HG03457 (cell line): ENCODE data around the gene TMEM183A.

Source experiments
- ATAC-seq: cut with Tn5 transposase; IDR thresholded peaks from one replicate; pipeline ENCODE4 v1.9.1; 2021; ENCODE audit warnings: moderate number of reproducible peaks; ENCODE audit not compliant: unreplicated experiment

Gene TMEM183A

DNA sequence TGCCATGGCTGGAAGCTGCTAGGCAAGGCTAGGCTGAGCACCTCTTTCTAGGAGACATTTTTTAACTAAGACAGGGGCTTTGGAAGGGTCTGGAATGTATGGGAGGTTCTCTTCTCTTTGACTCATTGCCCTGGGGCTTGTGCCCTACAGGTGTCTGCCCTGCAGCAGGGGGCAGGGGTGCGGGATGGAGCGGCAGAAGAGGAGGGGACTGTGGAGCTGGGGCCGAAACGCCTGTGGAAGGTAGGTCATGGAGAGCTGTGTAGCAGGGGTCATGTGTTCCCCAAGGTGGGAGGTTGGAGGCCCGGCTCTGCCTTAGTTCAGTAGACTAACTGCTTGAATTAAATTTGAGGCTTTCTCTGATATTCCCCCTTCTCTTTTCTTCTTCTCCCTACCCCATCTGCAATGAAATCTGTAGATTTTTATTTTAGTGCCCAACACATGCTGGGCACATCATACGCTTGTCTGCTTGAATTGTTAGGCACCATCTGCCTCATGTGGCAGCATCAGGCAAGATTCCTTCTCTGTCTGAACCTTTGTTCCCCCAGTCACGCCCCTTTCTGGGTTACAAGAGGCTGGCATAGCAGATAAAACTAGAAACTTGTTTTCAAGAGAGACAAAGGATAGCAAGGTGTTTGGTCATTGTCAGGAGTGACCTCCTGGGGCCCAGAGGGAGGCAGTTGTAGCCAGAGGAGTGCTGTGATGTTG, 37.5 kb downstream of the TMEM183A start:
- ATAC-seq = no peak

DNA sequence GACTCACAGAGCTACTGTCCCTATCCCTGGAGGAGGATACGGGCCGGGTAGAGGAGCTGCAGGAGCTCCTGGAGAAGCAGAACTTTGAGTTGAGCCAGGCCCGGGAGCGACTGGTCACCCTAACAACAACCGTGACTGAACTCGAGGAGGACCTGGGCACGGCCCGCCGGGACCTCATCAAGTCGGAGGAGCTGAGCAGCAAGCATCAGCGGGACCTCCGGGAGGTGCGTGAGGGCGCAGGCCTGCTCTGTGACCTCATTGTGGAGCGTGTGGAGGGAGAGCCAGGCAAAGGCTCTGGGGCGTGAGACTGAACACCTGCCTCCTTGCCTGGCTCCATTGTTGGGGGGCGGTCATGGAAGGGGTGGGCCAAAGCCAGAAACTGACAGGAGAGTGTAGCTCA, 38.2 kb downstream of the TMEM183A start:
- no peak for ATAC-seq

DNA sequence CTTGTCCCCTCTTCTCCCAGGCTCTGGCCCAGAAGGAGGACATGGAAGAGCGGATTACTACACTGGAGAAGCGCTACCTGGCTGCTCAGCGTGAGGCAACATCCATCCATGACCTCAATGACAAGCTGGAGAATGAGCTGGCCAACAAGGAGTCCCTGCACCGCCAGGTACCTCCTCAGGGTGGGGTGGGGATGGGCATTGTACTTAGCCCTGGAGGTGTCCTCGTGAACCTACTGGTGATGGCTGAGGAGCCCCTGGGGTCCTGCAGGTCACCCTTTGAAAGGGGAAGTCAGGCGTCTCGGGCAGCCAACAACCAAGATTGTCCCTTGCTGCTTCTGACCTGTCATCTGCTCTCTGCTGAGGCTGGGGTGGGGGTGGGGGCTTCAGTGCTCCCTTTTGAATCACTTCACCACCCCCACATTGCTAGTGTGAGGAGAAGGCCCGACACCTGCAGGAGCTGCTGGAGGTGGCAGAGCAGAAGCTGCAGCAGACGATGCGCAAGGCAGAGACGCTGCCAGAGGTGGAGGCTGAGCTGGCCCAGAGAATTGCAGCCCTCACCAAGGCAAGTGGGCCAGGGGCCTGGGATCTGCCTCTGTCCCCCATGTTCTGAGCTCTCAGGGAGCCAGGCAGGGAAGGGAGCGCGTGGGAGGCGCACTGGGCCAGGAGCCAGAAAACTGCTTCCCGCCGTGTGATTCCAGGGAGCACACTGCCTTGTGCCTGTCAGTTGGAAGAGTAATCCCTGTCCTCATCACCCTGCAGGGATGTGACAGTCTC, 38.8 kb downstream of the TMEM183A start:
- no peak for ATAC-seq

DNA sequence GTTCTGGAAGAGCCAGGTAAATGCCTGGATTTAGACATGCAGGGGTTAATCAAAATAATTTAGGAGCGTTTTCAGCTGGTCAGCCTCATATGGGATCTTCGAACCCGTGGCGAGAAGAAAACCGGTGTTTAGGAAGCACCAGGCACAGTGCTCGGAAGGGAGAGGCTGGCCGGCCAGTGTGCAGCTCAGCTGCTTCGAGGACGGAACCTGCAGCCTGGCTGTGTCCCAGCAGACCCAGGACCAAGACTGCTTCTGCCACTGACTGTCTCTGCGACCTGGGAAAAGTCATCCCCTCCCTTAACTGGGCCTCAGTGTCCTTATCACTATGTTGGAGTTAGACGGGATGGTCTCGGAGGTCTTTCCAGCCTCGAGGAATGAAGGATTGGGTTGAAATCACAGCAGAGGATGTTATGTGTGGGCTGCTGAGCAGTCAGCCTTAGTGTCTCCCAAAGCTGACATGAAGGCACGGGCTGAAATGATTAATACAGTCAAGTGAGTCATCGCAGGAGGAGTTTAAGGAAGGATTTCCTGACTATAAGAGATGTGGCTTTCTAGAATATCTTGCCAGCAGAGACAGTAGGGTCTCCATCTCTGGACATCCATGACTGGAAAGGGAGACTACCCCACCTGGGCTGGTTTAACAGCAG, 39.9 kb downstream of the TMEM183A start:
- no peak for ATAC-seq

DNA sequence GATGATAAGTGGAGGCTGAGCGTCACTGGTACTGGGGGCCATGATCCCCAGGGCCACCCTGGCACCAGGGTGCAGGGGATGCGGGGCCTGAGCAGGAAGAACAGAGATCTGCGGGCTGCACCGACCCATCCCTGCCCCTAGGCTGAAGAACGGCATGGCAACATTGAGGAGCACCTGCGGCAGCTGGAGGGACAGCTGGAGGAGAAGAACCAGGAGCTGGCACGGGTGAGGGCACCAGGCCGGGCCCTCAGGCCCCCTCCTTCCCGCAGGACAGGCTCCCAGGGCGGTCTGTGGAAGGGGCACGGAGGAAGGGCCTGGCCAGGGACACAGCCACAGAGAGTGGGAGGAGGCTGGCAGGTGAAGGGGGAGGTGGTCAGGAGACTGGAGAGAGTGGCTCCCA, 40.9 kb downstream of the TMEM183A start:
- no peak for ATAC-seq

DNA sequence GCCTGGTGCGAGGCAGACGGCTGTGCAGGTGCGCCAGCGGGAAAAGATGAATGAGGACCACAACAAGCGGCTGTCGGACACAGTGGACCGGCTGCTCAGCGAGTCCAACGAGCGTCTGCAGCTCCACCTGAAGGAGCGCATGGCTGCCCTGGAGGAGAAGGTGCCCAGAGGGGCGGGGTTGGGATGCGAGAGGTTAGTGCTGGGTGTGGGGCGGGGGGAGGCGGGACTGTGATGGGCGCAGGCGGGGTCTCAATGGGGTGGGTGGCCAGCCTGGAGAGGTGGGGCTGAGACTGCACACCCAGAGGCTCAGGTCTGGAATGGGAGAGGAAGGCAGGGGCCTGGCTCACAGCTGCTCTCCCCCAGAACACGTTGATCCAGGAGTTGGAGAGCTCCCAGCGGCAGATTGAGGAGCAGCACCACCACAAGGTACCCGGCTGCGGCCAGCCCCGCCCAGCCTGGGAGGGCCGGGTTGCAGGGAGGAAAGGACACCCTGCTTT, 41.4 kb downstream of the TMEM183A start:
- no peak for ATAC-seq

DNA sequence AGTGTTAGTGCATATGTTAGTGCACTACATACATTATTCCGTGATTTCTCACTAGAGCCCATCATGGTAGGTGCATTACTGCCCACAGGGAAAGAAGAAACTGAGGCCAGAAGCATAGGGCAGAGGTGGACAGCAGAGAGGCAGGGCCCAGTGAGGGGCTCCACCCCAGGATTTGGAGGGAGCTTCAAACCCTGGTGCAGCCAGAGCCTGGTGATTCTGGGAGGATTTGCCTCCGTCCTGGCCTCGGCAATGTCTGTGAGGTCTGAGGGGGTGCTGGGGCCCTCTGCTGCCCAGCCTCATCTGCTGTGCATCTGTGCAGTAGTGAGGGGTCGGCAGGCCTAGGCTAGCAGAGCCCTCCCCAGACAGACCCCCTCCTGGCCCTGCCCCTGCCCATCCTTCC, 41.9 kb downstream of the TMEM183A start:
- no peak for ATAC-seq

DNA sequence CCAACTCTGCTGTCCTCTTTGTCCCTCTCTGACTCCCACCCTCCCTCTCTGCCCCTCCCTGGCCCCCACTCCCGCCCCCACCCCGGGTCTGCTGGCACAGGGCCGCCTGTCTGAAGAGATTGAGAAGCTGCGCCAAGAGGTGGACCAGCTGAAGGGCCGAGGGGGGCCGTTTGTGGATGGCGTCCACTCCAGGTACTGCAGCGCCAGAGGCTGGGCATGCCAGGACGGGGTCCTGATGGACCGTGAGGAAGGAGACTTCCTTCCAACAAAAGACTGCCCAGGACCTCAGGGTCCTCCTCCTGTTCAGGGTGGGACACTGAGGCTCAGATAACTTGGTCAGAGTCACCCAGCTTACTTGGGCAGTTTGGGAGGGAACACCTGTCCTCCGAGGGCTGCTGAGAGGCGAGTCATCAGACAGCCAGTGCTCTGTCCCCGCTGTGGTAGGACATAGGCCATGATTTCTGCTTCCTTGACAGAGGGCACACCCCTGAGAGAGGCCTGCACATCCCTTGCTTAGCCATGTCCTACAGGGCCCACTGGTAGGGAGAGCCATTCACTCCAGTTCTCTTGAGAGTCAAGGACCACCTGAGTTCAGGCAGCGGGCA, 42.5 kb downstream of the TMEM183A start:
- ATAC-seq = no peak

DNA sequence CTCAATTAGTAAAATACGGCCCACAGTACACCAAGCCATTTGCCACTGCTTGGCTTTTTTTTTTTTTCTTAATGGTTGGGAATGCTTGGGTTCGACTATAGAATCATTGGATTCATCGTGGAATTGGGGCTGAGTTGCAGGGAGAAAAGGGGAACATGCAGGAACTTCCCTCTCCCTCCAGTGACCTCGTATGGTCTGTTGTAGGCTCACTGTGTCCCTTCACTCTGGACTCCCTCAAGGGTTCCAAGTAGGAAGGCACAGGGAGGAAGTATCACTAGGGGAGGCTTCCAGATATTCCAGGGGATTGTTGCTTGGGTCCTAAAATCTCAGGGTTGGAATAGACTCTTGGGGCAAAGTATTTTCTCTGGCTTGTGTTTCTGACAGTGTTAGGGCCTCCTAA, 43.7 kb downstream of the TMEM183A start:
- ATAC-seq = no peak

DNA sequence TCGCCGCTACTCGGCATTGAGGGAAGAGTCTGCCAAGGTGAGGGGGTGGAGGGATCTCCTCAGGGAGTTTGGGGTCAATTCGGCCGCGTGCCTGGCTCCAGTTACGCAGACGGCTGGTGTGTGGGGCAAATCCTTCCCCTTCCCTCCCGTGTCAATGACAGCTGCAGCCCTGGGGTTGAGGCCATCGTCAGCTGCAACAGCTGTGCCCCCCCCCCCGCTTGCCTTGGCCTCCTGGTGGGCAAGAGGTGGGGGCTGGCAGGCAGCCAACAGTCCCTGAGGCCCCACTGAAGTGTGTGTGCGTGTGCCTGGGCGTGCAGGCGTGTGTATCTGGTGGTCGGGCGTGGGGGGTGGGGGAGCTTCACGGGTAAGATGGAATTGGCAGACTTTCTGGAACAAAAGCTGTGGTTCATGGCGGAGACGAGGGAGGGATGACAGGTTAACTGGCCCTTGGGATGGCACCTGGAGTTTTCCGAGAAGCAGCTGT, 44.7 kb downstream of the TMEM183A start:
- ATAC-seq = no peak

DNA sequence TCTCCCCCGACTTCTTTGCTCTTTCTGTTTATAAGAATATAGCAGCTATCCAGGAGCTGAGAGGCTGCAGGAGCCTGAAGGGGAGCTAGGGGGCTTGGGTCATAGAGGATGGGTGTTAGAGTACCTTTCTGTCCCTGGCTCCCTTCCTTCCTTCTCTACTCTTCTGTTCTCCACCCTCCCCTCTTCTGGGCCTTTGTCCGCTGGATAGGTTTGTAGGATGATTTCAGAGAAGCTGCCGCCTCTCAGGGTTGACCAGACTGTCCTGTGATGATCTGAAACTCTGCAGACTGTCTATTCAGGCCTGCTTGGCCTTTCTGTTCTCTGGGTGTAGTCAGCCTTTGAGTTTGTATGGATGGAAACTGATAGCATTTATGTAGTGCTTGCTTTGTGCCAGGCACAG, 45.4 kb downstream of the TMEM183A start:
- no peak for ATAC-seq

DNA sequence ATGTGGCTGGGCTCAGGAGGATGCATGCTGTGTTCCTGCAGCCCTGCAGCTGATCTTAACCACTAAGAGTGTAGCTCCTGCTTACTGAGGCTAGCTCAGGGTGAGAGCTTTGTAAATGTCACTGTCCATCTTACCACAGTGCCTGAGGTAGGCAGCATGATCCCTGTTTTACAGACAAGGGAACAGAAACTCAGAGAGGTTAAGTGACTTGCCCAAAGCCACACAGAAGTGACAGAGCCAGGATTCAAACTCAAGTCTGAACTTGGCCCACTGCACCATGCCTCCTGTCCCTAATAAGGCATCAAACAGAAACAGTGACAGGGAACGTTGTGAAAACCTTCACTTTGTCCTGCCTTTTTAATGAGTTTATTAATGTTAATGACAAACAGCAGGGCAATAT, 47.0 kb downstream of the TMEM183A start:
- no peak for ATAC-seq

DNA sequence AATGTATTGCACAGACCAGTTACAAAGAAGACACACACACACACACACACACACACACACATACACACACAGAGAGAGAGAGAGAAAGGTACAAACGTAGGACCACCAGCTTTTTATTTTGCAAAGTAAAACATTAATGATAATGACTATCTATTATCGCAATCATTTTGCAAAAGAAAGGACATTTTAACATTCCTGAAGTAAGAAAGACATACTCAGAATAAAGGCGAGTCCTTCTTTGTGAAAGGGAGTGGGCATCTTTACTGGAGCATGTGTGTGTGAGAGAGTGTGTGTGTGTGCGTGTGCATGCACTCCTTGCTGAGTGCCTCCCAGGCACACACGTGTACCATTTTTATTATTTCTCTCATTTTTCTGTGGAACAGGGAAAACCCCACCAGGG, 47.5 kb downstream of the TMEM183A start:
- no peak for ATAC-seq

DNA sequence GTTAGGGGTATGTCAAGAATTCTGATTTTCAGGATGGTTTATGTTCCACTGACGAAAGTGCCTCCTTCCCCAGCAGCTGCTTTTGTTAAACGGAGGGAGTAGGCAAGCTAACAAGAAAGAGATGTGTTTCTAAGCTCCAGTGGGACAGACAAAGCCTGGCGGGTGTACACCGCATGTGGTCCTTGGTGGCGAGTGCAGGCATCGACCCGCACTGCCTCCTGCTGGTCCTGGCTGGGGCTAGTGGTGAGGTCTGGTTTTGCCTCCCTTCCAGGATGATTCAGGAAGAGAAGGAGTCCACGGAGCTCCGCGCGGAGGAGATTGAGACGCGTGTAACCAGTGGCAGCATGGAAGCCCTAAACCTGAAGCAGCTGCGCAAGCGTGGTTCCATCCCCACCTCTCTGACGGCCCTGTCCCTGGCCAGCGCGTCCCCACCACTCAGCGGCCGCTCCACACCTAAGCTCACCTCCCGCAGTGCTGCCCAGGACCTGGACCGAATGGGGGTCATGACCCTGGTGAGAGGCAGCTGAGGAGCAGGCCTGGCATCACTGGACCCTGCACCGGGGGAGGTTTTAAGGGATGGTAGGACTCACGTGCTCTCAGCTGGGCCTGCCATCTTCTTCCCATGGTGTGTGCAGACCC, 48.1 kb downstream of the TMEM183A start:
- ATAC-seq = no peak

DNA sequence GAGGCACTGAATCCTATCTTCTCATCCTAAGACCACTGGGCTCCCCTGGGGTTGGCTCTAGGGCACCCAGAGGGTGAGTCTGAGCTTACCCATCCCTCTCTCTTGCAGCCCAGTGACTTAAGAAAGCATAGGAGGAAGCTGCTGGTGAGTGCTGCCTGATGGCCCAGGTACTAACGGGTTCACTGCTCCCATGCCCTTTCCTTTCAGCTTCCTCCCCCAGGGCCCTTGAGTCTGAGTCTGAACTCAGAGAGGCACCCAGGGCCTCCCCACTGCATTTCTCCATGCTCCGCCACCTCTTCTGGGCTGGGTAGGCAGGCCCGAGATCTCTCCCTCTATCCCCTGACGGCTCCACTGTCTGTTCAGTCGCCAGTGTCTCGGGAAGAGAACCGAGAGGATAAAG, 48.8 kb downstream of the TMEM183A start:
- ATAC-seq = no peak

DNA sequence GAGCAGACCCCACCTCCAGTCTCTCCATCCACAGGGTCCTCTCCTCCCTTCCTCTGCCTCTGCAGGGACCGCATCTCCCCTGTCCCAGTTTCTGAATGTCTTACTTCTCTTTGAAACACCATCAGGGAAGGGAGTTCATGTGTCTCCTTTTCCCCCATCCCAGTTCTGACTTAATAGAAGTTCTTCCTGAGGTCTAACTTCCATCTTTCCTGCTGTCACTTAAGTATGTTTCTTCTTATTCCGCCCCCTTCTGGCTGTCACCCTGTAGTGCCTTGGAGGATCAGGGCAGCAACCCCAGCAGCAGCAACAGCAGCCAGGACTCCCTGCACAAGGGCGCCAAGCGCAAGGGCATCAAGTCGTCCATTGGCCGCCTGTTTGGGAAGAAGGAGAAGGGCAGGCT, 49.3 kb downstream of the TMEM183A start:
- ATAC-seq = no peak

DNA sequence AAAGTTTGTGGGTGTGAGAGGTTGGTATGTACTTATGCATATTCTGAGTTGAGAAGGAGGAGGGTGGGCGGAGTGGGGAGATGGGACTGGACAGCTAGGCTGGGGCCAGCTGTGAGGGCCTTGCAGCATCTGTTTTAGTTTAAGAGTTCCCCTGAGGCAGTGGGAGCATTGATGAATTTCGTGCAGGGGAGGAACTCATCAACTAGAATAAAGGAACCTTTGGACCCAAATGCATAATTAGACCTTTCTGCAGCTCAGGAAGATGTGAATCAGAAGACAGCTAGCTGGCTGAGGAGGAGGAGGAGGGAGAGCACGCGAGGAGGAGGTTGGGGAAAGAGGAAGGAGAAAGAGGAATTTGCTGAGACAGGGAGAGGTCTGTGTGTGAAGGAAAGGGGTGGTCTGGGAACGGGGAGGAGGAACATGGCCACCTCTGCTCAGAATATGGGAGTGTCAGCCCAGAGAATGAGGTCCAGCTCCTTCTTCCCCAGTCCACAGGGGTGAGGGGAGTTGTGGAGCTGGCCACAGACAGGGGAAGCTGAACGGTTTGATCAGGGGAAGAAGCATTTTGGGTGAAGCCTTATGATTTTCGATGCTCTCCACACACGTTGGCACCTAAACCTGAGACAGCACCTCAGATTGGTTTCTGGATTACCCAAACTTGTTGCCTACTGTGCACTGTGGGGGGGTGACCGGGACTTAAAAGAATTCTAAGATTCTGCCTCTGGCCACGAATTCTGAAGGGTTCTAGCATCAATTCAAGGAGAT, 50.9 kb downstream of the TMEM183A start:
- no peak for ATAC-seq

DNA sequence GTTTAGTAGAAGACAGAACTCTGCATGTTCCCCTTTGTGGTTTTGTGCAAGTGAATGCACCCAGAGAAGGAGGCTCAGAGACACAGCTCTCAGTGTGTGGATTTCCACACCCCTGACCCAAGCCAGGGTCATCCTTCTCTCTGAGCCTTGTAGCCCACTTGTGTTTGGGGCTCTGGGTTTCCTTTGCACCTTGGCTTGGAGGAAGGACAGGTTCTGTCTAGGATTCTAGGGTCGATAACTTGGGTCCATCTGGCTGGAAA, 51.4 kb downstream of the TMEM183A start:
- ATAC-seq = no peak

DNA sequence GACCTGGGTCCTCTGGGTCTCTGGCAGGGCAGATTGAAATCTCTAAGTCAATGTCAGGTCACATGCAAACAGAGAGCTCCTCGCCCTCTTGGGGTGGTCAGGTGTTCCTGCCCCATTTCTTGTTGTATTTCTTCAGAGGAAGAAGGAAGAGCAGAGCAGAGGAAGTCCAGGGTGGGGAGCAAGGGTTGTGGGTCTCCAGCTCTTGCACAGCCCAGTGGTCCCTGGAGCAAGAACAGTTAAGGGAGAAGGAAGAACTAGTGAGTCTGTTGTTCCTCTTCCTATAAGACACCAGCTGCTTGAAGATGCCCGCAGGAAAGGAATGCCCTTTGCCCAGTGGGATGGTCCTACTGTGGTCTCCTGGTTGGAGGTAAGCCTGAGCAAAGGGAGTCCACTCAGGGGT, 52.3 kb downstream of the TMEM183A start:
- no peak for ATAC-seq

DNA sequence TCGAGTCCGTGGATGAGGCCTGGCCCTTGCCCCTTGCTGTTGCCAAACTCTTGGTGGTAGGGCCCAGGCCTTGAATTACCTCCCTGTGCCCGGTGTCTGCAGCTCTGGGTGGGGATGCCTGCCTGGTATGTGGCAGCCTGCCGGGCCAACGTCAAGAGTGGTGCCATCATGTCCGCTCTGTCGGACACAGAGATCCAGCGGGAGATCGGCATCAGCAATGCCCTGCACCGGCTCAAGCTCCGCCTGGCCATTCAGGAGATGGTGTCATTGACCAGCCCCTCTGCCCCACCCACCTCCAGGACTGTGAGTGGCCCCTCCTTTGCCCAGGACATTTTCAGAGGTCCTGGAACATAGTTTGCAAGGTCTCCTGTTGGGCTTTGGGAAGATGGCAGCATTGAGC, 52.9 kb downstream of the TMEM183A start:
- no peak for ATAC-seq
